ENCODE results near the gene SNAPC4.

The SNAPC4 gene

GRCh38 chr9:136372561-136373299 lies 27.2 kb downstream of the SNAPC4 start:
- DNase-seq (ENCODE audit: low read depth): no peak

GRCh38 chr9:136372006-136372405 lies 28.0 kb downstream of the SNAPC4 start:
- DNase-seq (ENCODE audit: low read depth): no peak

- DNase-seq (ENCODE audit: low read depth): no peak
These were observed 28.5 kb downstream of the SNAPC4 start for GRCh38 chr9:136371533-136371880.

- DNase-seq (ENCODE audit: low read depth): no peak
These were observed 29.1 kb downstream of the SNAPC4 start for GRCh38 chr9:136370687-136371532.

GRCh38 chr9:136370037-136370436 lies 29.9 kb downstream of the SNAPC4 start:
- DNase-seq (ENCODE audit: low read depth): no peak

GRCh38 chr9:136368190-136368589 lies 31.8 kb downstream of the SNAPC4 start:
- no peak for DNase-seq (ENCODE audit: low read depth)

GRCh38 chr9:136367296-136368145 lies 32.4 kb downstream of the SNAPC4 start:
- DNase-seq (ENCODE audit: low read depth): no peak

- no peak for DNase-seq (ENCODE audit: low read depth)
These were observed 33.1 kb downstream of the SNAPC4 start for GRCh38 chr9:136366826-136367225.

GRCh38 chr9:136365775-136366222 lies 34.2 kb downstream of the SNAPC4 start:
- DNase-seq (ENCODE audit: low read depth): no peak

GRCh38 chr9:136364942-136365774 lies 34.8 kb downstream of the SNAPC4 start:
- no peak for DNase-seq (ENCODE audit: low read depth)

- no peak for DNase-seq (ENCODE audit: low read depth)
These were observed 35.8 kb downstream of the SNAPC4 start for GRCh38 chr9:136363949-136364748.

- peak; percentile 92 for DNase-seq (ENCODE audit: low read depth)
These were observed 36.6 kb downstream of the SNAPC4 start, which contains the start of gene DNLZ for GRCh38 chr9:136363106-136363948. DNLZ (minus strand) TSS chr9:136363744; CDS start chr9:136363714, 30 bp downstream.

GRCh38 chr9:136362450-136362784 lies 37.6 kb downstream of the SNAPC4 start:
- no peak for DNase-seq (ENCODE audit: low read depth)

GRCh38 chr9:136361754-136362449 lies 38.1 kb downstream of the SNAPC4 start:
- DNase-seq (ENCODE audit: low read depth): no peak

- no peak for DNase-seq (ENCODE audit: low read depth)
These were observed 38.8 kb downstream of the SNAPC4 start for GRCh38 chr9:136361047-136361753.

- DNase-seq (ENCODE audit: low read depth): no peak
These were observed 39.9 kb downstream of the SNAPC4 start for GRCh38 chr9:136359774-136360718.

GRCh38 chr9:136358888-136359287 lies 41.1 kb downstream of the SNAPC4 start:
- no peak for DNase-seq (ENCODE audit: low read depth)
